B cell (primary cell): ENCODE data around the gene CNTNAP2. TPM values are rescaled to one million over a fixed set of nuclear protein-coding genes. Genes with fewer than 3 reads are reported as not detected.
A peak's percentile ranks its signal among the peaks of the same experiment; 100 is the strongest.

Experiments used
- ATAC-seq: fragments of 200-7000 bp; cut with Tn5 transposase; one replicate; pipeline ENCODE4 v1.10.0; 2021; ENCODE audit warnings: low read depth, mild to moderate bottlenecking, moderate number of reproducible peaks, moderate library complexity
- CTCF ChIA-PET: fragments of 350-600 bp; sonication (Branson Sonifier 250); formaldehyde crosslinking; loops from one replicate; lab custom pipeline; 2021; ENCODE audit warnings: antibody characterized with exemption, inconsistent platforms; lab: Charles Lee
- POLR2A ChIA-PET: fragments of 350-600 bp; sonication (Branson Sonifier 250); formaldehyde crosslinking; loops from one replicate; lab custom pipeline; 2021; ENCODE audit warnings: antibody characterized with exemption; lab: Charles Lee
- DNase-seq: peaks from one replicate; pipeline ENCODE4 v3.0.0; 2013
- H2AFZ ChIP-seq: 2 replicates; pipeline ENCODE4 v1.6.1; 2012; ENCODE audit warnings: mild to moderate bottlenecking, low read depth, low read length; ENCODE audit not compliant: insufficient read depth, poor library complexity, severe bottlenecking
- H3K27ac ChIP-seq, 2 donors: 1 replicate in 1 of 2; 2 replicates in 1 of 2; pipeline ENCODE4 v1.5.1; 2012 to 2013; ENCODE audit warnings: low read length in 2 of 2, mild to moderate bottlenecking in 2 of 2, moderate library complexity in 1 of 2
- H3K27me3 ChIP-seq, 4 experiments: fragments of 200-600 bp in 1 of 4; sonication (generic) in 1 of 4; replicated peaks in 1 of 4; 1 replicate in 2 of 4; 2 replicates in 2 of 4; pipeline versions ENCODE4 v1.6.1 to v1.7.0; 2013 to 2016; ENCODE audit warnings: low read length in 3 of 4, mild to moderate bottlenecking in 2 of 4, mixed read lengths in 1 of 4, moderate library complexity in 1 of 4; ENCODE audit not compliant: insufficient read depth in 4 of 4, control insufficient read depth in 3 of 4; ENCODE audit errors: control extremely low read depth in 1 of 4
- H3K36me3 ChIP-seq, 2 experiments: replicated peaks in 1 of 2; 1 replicate in 1 of 2; 2 replicates in 1 of 2; pipeline versions ENCODE4 v1.6.1 to v1.7.1; 2013; ENCODE audit warnings: low read length in 1 of 2; ENCODE audit not compliant: insufficient read depth in 2 of 2, control insufficient read depth in 1 of 2; ENCODE audit errors: control extremely low read depth in 1 of 2, extremely low read depth in 1 of 2
- H3K4me1 ChIP-seq, 2 donors: fragments of 200-600 bp in 1 of 2; sonication (generic) in 1 of 2; 1 replicate in 1 of 2; 2 replicates in 1 of 2; pipeline versions ENCODE4 v1.5.1 to v1.6.1; 2013 to 2017; ENCODE audit warnings: low read length in 2 of 2; ENCODE audit not compliant: control insufficient read depth in 2 of 2, insufficient read depth in 2 of 2
- H3K4me2 ChIP-seq: replicated peaks from 2 replicates; pipeline ENCODE3; 2012; ENCODE audit warnings: mild to moderate bottlenecking, low read depth, low read length; ENCODE audit not compliant: poor library complexity, severe bottlenecking
- H3K4me3 ChIP-seq, 5 experiments: fragments of 200-600 bp in 1 of 5; sonication (generic) in 1 of 5; 1 replicate in 3 of 5; 2 replicates in 2 of 5; pipeline versions ENCODE4 v1.5.1 to v1.7.0; 2011 to 2016; ENCODE audit warnings: low read length in 4 of 5, mild to moderate bottlenecking in 4 of 5, low read depth in 2 of 5, control low read depth in 1 of 5, moderate library complexity in 1 of 5; ENCODE audit not compliant: insufficient read depth in 1 of 5; ENCODE audit errors: control extremely low read depth in 1 of 5, extremely low read depth in 1 of 5
- H3K79me2 ChIP-seq: fragments of 200-600 bp; sonication (generic); one replicate; pipeline ENCODE4 v1.6.0; 2016; ENCODE audit warnings: low read length; ENCODE audit not compliant: control insufficient read depth, insufficient read depth
- H3K9ac ChIP-seq: fragments of 200-600 bp; sonication (generic); 2 replicates; pipeline ENCODE4 v1.6.1; 2017; ENCODE audit warnings: mild to moderate bottlenecking, low read length, moderate library complexity
- H3K9me3 ChIP-seq, 3 donors: one replicate each; pipeline versions ENCODE4 v1.6.1 to v1.7.1; 2013; ENCODE audit warnings: low read length in 2 of 3; ENCODE audit not compliant: control insufficient read depth in 2 of 3, insufficient read depth in 1 of 3; ENCODE audit errors: control extremely low read depth in 1 of 3
- H4K20me1 ChIP-seq: 2 replicates; pipeline ENCODE4 v1.6.0; 2012; ENCODE audit warnings: mild to moderate bottlenecking, low read length; ENCODE audit not compliant: insufficient read depth, control insufficient read depth, poor library complexity, severe bottlenecking
- H3K27ac Mint-ChIP-seq: one replicate; pipeline ENCODE4 v1.8.0; 2021; ENCODE audit warnings: mixed read lengths
- H3K27me3 Mint-ChIP-seq: one replicate; pipeline ENCODE4 v1.8.0; 2021; ENCODE audit warnings: mixed read lengths
- H3K4me1 Mint-ChIP-seq: one replicate; pipeline ENCODE4 v1.8.0; 2021; ENCODE audit warnings: mixed read lengths
- H3K4me3 Mint-ChIP-seq: one replicate; pipeline ENCODE4 v1.8.0; 2021; ENCODE audit warnings: mixed read lengths
- H3K9me3 Mint-ChIP-seq: one replicate; pipeline ENCODE4 v1.8.0; 2022; ENCODE audit warnings: mixed read lengths; ENCODE audit not compliant: insufficient read depth
- CTCF ChIP-seq: fragments of 200-600 bp; IDR thresholded peaks from one replicate; pipeline ENCODE4 v1.8.0; 2022; ENCODE audit warnings: antibody characterized with exemption, mild to moderate bottlenecking
- EZH2 ChIP-seq: IDR thresholded peaks from 2 replicates; pipeline ENCODE4 v1.6.1; 2012; ENCODE audit warnings: borderline replicate concordance, low read depth, mild to moderate bottlenecking, moderate library complexity, low read length; ENCODE audit not compliant: insufficient read depth, poor library complexity, severe bottlenecking
- WGBS: methylation state at CpG from one replicate; pipeline ENCODE4 v1.1.5; 2013; ENCODE audit warnings: missing lambda C conversion rate; ENCODE audit not compliant: insufficient coverage; 5-methylcytosine and 5-hydroxymethylcytosine counted together
- intact Hi-C: fragments of 100-400 bp; cut with micrococcal nuclease; formaldehyde crosslinking; loops from one replicate; pipeline ENCODE4 v1.10.0; 2022
- polyA plus RNA-seq: library from polyadenylated mRNA; depleted of rRNA; stranded (reverse); fragments of >200 nt; gene quantifications from 2 replicates; pipeline ENCODE4 v1.2.3, GENCODE V29; 2012
- total RNA-seq, 2 donors: library from RNA; stranded (reverse); fragments of 120-200 nt in 1 of 2; gene quantifications; 1 replicate in 1 of 2; 2 replicates in 1 of 2; pipeline versions ENCODE4 v1.2.3 to v1.2.4, GENCODE V29; 2013 to 2022

CNTNAP2 gene
- total and polyA plus RNA-seq, 2 donors (not counting 1 experiment from before 2014, with no cell fraction given) = 7.4 to 16.6 TPM

- H2AFZ ChIP-seq = no peak overlapping the region
- H3K9ac ChIP-seq = no peak overlapping the region
- H3K4me3 ChIP-seq = no peak overlapping the region
- no peak overlapping the region for H3K4me2 ChIP-seq
- no peaks in the 10 kb centered on the region for H3K79me2 ChIP-seq
- ATAC-seq = no peak
- no peaks in the 10 kb centered on the region for H3K4me1 Mint-ChIP-seq
- no peaks in the 10 kb centered on the region for H3K27me3 ChIP-seq
- no peaks in the 10 kb centered on the region for H4K20me1 ChIP-seq
- H3K27me3 Mint-ChIP-seq = no peaks in the 10 kb centered on the region
- no peaks in the 10 kb centered on the region for H3K36me3 ChIP-seq
- no peaks in the 10 kb centered on the region for H3K4me1 ChIP-seq
- no peak overlapping the region for H3K4me3 Mint-ChIP-seq
- WGBS = 78% methylated on average over 4 of the region's 6 CpGs
- no peak for DNase-seq
- POLR2A ChIA-PET = no interaction called here
- H3K9me3 ChIP-seq = no peaks in the 10 kb centered on the region
- intact Hi-C loops = no loop called here
- no peak overlapping the region for H3K27ac Mint-ChIP-seq
- no peak overlapping the region for H3K27ac ChIP-seq
- no peaks in the 10 kb centered on the region for H3K9me3 Mint-ChIP-seq
- TF ChIP-seq EZH2 (no peak), CTCF (no peak)
- CTCF ChIA-PET = no interaction called here
Observed at GRCh38 chr7:146084086-146084485, 32.5 kb upstream of the CNTNAP2 start.

- Mint-ChIP-seq H3K4me3 (no peak overlapping the region), H3K27ac (no peak overlapping the region), H3K27me3 (no peaks in the 10 kb centered on the region), H3K9me3 (no peaks in the 10 kb centered on the region), H3K4me1 (no peaks in the 10 kb centered on the region)
- Histone ChIP-seq H3K79me2 (no peaks in the 10 kb centered on the region), H4K20me1 (no peaks in the 10 kb centered on the region), H3K4me3 (no peak overlapping the region), H3K27me3 (no peaks in the 10 kb centered on the region), H3K4me2 (no peak overlapping the region), H3K4me1 (no peaks in the 10 kb centered on the region), H2AFZ (no peak overlapping the region), H3K27ac (no peak overlapping the region), H3K9ac (no peak overlapping the region), H3K9me3 (no peaks in the 10 kb centered on the region), H3K36me3 (no peaks in the 10 kb centered on the region)
- no CpG with 5 or more reads among the region's 4 CpGs for WGBS
- intact Hi-C loops = loop anchor here (10.0 kb wide), 1 partner anchor 1415 kb away; no protein-coding TSS in a partner anchor
- POLR2A ChIA-PET = no interaction called here
- DNase-seq (peak; percentile 45), ATAC-seq (no peak)
- TF ChIP-seq EZH2 = no peak
- peak; percentile 83 for TF ChIP-seq CTCF
- CTCF ChIA-PET = interaction anchor here (0.6 to 2.9 kb wide), 11 partner anchors 9 to 1636 kb away, joined by 3 to 18 read pairs (median 4); no protein-coding TSS in a partner anchor
Observed at GRCh38 chr7:146090023-146090645, 26.5 kb upstream of the CNTNAP2 start.
